GOT3 (cell line): ENCODE data around the gene BUB3.

Experiments used
- DNase-seq: peaks from one replicate; lab custom pipeline; 2025; ENCODE audit warnings: mixed read lengths; lab: John Stamatoyannopoulos, UW

The BUB3 gene

DNA sequence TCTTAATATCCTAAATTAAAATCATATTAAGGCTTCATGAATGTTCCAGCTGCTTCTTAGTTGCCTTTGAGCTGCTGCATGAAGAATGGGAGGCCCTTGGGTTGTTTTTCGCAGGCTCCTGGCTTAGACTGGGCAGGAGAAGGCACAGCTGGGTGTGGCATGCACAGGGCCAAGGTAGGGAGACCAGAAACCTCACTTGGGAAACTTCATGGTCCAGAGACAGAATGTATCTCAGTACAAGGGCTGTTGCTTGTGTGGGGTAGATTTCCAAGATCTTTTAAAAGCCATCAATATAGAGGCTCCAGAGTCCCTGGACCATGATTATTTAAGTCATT, 49.9 kb downstream of the BUB3 start:
- no peak for DNase-seq

DNA sequence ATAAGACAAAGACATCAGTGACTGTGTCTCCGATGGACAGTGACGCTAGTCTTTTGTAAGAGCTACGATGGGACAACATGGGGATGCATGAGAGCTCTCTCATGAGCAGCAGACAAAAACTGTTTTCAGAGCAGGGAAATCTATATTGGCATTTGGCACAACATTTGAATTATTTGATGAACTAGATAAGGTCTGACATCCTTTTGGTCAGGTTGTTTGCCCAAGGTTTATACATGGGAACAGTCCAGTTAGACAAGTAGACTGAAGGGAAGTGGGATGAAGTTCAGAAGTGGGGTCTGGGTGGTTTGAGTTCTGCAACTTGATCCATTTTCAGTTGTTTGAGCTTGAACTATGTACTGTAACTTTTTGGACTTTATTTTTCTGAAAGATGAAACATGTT, 50.8 kb downstream of the BUB3 start:
- DNase-seq = no peak

DNA sequence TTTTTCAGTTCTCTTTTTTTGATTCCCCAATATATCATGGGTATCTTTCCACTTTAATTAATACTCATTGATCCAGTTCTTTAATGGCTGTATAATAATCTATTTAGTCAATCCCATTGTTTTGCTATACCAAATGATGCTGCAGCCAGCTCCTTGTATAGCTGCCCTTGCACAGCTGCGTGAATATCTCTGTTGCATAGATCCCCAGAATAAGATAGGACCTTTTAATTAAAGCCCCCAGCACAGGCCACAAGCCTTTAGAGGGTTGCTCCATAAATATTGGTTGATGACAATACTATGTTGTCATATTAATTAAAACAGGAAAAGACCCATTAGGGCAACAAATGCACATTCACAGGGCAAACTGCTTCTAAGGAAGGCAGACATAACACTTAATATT, 57.9 kb downstream of the BUB3 start:
- no peak for DNase-seq

DNA sequence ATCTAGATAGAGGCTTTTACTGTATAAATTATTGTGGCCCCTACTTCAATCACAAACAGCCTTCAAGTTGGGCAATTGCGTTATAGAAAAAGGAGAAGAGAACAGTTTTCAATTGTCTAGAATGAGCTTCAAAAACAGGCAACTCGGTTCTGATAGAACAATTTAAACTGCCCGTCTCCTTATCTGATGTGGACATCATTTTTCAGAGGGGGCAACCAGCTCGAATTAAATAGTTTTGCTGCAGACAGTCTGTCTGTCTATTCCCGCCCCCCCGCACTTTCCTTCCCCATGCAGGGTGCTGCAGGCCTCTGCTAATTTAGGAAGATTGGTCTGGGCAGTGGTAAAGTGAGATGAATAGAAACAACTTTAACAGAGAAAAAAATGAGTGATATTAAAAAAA, 58.4 kb downstream of the BUB3 start:
- no peak for DNase-seq

DNA sequence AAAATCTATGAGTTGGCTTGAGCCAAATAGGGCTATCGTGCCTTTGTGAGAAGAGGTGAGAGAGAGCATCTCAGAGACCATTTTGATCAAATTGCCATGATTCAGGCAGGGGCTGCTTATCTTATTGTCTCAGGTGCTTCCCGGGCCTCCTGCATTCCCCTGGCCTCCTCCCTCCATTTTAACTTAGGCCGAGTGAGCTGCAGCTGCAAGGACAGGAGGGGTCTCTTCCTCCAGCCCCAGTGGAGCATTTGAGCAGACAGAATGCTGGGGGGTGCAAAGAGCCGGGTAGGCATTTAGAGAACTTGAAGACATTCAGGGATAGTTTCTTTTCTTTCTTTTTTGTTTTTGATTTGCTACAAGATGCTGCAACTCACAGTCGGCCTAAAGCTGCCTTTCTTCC, 59.0 kb downstream of the BUB3 start:
- DNase-seq = no peak
